GM20000 (cell line): ENCODE measurements around the gene KAT8.

Experiments
- DNase-seq: peaks from one replicate; pipeline ENCODE4 v3.0.0; 2012; ENCODE audit warnings: low spot score
- TF ChIP-seq, protein P1 (sequence below): IDR thresholded peaks from 2 replicates; pipeline ENCODE4 v1.5.1; 2012; ENCODE audit warnings: mild to moderate bottlenecking, control low read depth; ENCODE audit errors: extremely low read depth, missing control alignments

Gene KAT8

DNA sequence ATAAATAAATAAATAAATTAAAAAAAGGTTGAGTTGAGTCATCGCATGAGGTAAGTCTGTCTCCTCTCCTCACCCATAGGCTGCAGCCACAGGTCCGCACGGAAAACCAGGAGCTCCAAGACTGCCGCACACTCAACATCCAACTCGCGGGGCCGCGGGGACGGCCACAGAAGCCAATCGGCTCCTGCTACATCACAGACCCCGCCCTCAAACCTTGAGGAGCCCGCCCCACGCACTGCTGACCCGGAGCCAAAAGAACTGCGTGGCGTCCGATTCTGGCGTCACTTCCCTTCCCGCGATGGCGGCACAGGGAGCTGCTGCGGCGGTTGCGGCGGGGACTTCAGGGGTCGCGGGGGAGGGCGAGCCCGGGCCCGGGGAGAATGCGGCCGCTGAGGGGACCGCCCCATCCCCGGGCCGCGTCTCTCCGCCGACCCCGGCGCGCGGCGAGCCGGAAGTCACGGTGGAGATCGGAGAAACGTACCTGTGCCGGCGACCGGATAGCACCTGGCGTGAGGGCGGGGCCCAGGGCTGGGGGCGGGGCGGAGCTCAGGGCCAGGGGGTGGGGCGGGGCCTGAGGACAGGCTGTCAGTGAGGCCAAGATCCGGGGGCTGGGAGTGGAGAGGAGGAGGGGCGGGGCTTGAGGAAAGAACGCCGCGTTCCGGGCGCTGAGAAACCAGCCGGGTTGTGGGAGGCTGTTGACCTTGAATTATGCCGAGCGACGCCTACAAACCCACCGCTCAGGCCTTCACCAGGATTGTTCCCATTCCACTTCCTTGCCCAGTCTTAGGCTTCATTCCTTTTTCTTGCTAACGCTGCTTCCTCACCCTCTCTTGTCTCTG is at the start of gene KAT8:
Gene KAT8 (plus strand): TSS at position 281 of the 839 bp plus-strand sequence. CDS start 18 bp downstream, at position 299.
- DNase-seq = peak; percentile 99
- TF ChIP-seq, protein P1, sequence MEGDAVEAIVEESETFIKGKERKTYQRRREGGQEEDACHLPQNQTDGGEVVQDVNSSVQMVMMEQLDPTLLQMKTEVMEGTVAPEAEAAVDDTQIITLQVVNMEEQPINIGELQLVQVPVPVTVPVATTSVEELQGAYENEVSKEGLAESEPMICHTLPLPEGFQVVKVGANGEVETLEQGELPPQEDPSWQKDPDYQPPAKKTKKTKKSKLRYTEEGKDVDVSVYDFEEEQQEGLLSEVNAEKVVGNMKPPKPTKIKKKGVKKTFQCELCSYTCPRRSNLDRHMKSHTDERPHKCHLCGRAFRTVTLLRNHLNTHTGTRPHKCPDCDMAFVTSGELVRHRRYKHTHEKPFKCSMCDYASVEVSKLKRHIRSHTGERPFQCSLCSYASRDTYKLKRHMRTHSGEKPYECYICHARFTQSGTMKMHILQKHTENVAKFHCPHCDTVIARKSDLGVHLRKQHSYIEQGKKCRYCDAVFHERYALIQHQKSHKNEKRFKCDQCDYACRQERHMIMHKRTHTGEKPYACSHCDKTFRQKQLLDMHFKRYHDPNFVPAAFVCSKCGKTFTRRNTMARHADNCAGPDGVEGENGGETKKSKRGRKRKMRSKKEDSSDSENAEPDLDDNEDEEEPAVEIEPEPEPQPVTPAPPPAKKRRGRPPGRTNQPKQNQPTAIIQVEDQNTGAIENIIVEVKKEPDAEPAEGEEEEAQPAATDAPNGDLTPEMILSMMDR = no peak

DNA sequence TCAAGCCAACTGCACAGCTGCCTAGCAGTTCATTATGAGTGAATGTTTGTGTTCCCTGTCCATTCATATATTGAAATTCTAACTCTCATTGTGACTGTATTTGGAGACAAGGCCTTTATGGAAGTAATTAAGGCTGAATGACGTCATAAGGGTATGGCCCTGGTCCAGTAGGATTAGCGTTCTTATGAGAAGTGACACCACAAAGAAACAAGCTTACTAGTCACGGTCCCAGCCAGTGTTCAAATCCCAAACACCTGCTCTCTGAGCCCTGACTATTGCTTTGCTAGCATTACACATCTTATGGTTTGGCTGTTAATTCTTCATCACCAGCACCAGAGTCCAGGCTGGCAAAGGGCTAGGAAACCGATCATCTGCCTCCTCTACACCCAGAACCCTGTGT is 45.6 kb upstream of the KAT8 start:
- no peak for DNase-seq
- TF ChIP-seq, protein P1 = no peak

DNA sequence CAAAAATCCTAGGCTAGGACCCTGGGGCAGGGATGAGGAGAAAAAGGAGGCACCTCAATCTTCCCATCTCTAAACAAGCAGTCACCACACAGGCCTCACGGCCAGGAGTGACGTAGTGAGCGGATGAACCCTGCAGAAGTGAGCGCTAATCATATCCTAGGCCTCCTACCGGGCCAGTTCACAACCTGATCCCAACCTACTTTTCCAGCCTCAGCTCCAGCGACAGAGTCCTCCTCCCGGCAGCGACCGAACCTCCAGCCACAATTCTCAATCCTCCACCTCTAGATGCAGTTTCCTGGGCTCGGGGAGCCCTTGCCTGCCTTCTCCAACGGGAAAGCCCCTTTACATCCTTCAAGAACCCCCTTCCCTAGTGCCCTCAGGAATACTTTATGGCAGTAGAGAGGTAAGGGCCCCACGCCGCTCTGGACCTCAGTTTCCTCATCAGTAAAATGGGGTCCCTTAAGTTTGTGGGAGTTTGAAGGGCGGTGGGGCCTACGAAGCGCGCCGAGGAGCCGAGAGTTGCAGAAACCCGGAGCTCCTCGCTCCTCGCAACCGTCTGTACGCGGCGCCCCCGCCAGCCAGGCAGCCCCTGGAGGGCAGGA is 44.8 kb upstream of the KAT8 start:
- TF ChIP-seq, protein P1 = no peak
- DNase-seq = peak; percentile 70

DNA sequence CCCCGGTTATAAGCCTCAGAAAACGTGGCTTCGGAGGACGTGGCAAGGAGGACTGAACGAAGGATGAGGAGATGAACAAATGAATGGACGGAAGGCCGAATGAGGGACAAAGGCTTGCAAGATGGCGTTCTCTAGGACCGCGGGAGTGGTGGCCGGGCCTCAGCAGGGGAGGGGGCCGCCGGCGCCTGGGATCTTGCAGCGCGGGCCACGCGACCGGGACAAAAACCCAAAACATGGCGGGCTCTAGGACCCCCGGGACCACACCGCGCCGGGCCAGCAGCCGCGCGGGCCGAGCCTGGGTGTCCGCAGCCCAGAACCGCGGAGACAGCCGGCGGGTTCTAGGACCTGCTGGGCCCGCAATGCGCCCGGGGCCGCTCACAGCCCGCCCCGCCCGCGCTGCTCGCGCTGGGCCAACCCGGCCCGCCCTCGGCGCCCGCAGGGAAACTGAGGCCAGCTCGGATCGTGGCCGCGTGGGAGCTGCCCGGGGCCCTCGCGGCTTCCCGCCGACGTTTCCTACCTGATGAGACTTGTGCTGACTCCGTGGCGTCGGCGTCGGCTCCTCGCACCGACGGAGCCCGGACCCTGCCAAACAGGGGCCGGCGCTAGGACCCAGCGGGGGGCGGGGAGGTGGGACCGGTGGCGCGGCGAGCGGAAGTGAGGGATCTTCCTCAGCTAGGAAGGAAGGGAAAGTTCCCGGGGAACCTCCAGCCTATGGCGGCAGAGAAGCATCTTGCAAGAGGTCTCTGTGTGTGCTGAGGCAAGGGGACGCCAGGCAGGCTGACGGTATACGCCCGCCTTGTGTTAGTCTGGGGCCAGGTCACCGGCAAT is 44.1 kb upstream of the KAT8 start:
- DNase-seq = peak; percentile 92
- TF ChIP-seq, protein P1 = no peak

DNA sequence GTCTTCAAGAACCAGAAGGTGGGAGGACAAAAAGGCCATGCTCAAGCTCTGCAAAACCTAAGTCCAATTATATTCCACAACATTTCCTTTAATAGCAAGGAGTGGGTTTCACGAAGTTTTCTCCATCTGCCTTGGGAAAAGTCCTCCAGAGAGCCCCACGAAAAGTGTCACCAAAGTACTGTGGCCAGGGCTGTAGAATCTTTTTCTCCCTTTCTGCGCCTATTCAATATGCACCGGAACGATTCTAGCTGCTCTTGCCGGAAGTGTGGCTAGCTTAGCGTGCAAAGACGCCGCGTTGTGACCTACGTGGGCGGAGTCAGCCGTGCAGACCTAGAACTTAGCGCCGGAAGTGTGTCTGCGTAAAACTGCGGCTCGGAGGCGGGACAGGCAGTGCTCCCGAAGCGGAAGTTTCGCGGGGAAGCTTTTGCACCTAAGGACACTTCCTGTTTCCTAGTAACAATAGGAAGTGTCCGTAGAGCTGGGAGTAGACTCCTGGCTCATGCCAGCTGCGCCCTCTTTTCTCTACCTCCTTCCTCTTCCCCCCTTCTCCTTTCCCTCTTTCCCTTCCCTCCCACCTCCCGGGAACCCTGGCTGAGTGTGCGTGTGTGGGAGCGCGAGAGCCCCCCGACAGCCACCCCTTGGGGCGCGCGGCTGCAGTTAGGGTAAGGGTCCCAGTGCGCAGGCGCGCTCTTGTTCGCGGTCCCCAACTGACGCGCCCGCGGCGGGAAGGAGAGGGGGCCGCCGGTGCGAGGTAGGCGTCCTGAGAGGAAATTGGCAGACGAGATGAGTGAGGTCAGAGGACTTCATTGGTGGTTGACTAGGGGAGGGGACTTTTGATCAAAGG is 43.3 kb upstream of the KAT8 start, which contains the start of the genes ZNF646 and ZNF668:
Gene ZNF646 (plus strand): TSS at position 453 of the 844 bp plus-strand sequence. CDS start 1,903 bp downstream, outside the sequence.
Gene ZNF668 (minus strand): TSS at position 271 of the 844 bp plus-strand sequence. CDS start 9,781 bp downstream, outside the sequence.
- peak; percentile 97 for DNase-seq
- TF ChIP-seq, protein P1 = no peak

DNA sequence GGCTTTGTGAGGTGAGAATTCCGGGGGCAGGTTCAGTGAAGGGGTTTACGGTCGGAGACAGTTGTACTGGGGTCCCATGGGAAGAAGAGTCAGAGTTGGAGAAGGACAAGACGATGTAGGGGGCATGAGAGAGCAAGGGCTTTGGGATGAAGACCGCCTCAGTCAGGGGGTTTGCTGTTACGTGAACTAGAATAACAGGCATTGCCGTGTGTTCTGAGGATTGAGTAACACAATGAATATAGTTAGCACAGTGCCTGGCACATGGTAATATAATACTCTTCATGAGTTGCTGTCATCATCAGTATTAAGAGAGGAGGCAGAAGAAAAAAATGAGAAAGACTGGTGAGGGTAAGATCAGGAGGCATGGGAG is 42.7 kb upstream of the KAT8 start:
- no peak for DNase-seq
- TF ChIP-seq, protein P1 = no peak
